Activated CD4-positive, alpha-beta T cell treated with anti-CD3 and anti-CD28 coated beads, Interleukin-2, amount 50 U/mL, for 4 hours (primary cell): ENCODE measurements around the gene OSBPL6.

Experiments
- DNase-seq, 2 experiments: peaks; one replicate each; pipeline ENCODE4 v3.0.0-alpha.2; 2020

OSBPL6 gene

GRCh38 chr2:178242552-178242883, 48.2 kb downstream of the OSBPL6 start:
- DNase-seq: no peak

- DNase-seq: no peak
These were observed 49.6 kb downstream of the OSBPL6 start for GRCh38 chr2:178243961-178244360.

DNA sequence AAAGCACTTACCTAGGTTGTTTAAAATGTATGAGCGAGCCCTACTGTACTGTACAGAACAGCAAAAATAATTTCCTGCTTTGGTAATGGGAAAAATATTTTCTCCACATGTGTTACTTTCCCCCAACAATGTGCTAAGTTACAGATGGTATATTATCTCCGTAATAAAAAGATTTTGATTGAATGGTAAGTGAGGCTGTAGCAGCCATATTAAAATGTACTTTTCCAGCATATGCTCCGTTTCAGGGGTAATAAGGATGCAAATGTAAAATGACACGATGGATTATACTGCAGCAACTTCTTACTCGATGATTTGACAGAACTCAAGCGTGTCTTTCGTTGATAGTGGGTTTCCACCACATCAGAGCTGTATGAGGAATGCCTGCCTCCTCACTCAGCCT, 50.5 kb downstream of the OSBPL6 start:
- no peak for DNase-seq

GRCh38 chr2:178246696-178247095, 52.4 kb downstream of the OSBPL6 start:
- no peak for DNase-seq

DNA sequence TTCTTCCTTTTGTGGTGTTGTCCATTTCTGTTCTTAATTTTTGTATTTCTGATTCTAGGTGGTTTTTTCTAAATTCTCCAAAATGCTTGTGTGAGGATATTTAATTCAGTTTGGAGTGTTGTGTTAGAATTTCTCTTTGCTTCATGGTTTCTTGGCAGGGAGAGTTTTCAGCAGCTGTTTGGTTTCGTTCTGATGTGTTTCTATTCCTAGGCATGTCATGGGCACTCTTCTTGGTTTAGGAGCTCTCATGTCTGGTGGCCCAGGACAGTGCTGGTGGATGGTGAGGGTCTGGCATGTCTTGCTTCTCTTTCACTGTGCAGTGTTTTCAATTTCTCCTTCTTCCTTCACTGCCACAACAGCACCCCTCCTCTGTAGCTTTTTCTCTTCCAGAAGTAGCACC, 52.9 kb downstream of the OSBPL6 start:
- DNase-seq: no peak

- no peak for DNase-seq
These were observed 56.1 kb downstream of the OSBPL6 start for GRCh38 chr2:178250429-178250828.

- no peak for DNase-seq
These were observed 57.0 kb downstream of the OSBPL6 start for GRCh38 chr2:178251151-178251955.

DNA sequence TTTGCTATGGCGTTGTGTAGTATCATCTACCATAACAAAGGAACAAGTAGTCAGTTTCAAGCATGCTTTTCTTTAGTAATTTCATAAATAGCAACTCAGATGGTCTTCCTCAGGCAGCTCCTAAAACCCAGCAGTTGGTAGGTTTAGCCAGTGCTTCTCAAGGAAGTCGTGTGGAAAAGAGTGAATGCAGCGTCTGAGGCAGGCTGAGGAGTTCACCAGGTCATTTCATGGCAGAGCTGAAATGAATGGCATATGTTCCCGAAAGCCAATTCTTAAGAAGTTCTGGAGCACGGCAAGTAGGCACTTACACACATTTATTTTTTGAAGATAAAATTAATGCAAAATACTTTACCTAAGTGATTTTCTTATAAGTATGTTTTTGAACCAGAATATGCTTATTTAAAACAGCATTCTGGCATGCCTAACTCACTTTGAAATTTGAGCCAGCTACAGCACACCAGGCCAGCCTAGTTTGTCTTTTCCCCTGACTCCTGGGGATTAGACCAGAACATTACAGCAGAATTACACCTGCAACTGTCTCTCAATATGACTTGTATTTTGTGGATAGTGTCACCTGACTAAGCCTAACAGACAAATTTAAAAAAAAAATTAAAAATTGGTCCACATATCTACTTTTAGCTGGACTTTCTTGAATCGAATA, 62.2 kb downstream of the OSBPL6 start:
- no peak for DNase-seq

DNA sequence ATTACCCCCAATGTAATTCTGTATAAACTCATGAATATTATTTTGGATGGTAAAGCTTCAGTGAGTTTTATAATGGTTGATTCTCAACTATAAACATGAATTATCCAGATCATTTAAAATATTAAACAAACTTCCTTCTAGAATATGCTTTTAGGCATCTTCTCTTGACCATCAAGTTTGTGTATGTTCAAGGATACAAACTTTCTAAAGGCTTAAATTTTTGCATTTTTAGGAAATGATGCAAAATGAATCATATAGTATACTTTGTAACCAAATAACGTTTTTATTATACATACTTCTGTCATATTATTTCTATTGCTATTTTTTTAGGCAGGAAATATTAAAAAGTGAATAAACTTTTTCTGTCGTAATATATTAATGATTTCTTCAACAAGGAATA, 62.8 kb downstream of the OSBPL6 start:
- no peak for DNase-seq

- DNase-seq: no peak
These were observed 64.6 kb downstream of the OSBPL6 start for GRCh38 chr2:178258916-178259315.

- no peak for DNase-seq
These were observed 69.0 kb downstream of the OSBPL6 start for GRCh38 chr2:178263159-178263860.

GRCh38 chr2:178264211-178264610, 69.9 kb downstream of the OSBPL6 start:
- DNase-seq: no peak

GRCh38 chr2:178265851-178266250, 71.5 kb downstream of the OSBPL6 start:
- DNase-seq: no peak

DNA sequence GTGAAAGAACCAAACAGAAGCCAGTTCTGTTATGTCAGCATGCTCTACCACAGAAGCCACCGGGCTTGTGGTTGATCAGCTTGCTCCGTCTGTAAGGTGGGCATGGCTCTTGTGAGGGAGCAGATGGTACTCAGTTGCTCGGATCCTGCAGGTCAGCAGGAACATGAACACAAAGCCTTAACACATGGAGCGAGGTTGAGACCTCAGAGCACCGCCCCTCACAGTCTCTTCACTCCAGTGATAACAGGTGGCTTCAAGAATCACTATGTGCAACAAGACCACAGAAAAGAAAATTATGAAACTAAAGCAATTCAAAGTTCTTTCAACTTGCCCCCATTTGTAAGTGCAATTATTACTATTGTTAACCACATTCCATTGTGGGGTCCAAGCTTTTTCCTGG, 72.1 kb downstream of the OSBPL6 start:
- DNase-seq: no peak

DNA sequence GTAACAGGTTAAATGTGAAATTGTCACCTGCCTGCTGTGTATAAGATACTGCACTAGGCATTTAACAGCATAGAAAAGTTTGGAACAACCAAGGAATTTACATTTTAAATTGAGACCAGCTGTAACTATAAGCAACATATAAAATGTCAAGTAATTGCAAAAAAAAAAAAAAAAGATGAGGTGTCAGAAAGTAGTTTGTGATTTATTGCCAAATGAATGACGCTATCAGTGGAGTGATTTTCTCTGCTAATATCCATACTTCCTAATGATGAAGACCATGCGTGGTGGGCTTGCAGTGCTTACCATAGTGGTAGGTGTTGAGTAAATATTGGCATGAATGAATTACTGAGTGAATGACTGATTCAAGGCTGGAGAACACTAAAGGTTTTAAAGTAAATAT, 73.3 kb downstream of the OSBPL6 start:
- DNase-seq: no peak

DNA sequence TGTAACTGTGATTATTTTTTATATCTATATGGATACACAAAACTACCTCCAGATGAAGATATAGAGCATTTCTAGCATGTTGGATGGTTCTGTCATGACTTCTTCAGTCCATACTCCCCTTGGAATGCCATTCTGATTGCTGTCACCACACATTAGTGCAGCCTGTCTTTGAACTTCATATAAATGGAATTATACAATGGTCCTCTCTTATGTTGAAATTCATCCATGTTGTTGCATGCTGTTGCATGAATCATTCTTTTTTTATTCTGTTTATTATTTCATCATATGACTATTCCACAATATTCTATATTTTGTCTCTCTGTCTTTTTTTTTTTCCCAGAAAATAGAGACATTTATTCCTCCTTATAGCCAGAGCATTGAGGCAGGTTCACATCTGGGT, 74.1 kb downstream of the OSBPL6 start:
- DNase-seq: no peak

- no peak for DNase-seq
These were observed 75.3 kb downstream of the OSBPL6 start for GRCh38 chr2:178269438-178270224.

DNA sequence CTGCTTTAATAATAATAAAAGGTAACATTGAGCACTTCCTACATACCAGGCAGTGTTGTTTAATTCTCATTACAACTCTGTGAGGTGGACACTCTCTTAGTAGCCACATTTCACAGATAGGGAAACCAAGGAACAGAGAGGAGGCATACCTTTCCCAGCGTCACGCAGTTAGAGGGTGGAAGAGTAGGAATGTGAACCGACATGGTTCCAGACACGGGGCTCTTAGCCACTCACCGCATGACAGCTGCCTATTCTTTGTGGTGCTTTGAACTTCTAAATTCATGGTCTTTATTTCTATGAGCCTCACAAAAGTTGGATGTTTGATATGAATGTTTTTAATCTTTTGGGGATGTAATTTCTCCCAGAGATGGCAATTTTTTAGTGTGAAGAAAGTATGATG, 76.0 kb downstream of the OSBPL6 start:
- DNase-seq: no peak

GRCh38 chr2:178271094-178271493, 76.8 kb downstream of the OSBPL6 start:
- no peak for DNase-seq

- DNase-seq: no peak
These were observed 77.5 kb downstream of the OSBPL6 start for GRCh38 chr2:178271629-178272333.

DNA sequence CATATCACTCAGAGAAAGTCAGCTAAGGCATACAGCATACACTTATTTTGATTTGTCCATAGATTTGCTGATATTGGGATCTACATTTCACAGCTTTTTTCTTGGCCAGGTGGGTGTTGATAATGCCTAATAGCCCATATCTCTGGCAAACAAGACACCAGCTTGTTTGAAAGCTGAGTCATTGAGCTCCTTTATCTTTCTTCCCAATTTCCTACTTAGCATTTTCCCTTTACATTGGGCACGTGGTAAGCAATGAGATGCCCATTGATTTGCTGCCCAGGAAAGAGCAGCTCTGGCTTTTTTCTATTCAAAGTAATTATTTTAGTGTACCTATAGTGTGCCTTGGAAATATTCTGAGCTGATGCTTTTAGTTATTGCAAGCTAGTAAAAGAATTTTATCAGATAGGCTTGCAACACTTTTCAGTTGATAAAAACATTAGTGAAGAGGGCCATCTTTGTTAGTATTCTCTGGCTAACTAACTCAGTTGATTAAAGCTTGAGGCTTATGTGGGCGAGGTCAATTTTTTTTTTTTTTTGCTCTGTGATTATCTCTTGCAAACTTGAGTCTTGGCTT, 79.6 kb downstream of the OSBPL6 start:
- no peak for DNase-seq

DNA sequence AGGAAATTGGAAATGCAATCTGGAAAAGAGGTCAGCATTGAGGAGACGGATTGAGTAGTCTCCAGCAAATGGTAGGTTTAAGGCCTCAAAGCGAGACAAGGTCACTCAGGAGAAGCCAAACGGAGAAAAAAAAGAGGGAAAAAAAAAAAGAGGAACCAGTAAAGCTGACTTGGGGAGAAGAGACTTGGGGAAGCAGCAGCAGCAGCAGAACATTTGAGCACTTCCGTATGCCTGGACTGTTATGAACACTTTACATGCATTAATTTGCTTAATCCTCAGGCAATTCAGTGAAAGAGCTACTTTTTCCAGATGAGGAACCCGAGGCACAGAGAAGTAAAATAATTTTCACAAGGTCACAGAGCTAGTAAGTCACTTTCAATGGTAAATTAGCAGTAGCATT, 81.3 kb downstream of the OSBPL6 start:
- DNase-seq: no peak
